HG02884 (cell line): ENCODE results near the gene USPL1.

ENCODE experiments used
- ATAC-seq: cut with Tn5 transposase; IDR thresholded peaks from one replicate; pipeline ENCODE4 v1.9.1; 2021; ENCODE audit warnings: mild to moderate bottlenecking, moderate library complexity; ENCODE audit not compliant: unreplicated experiment

USPL1 gene

DNA sequence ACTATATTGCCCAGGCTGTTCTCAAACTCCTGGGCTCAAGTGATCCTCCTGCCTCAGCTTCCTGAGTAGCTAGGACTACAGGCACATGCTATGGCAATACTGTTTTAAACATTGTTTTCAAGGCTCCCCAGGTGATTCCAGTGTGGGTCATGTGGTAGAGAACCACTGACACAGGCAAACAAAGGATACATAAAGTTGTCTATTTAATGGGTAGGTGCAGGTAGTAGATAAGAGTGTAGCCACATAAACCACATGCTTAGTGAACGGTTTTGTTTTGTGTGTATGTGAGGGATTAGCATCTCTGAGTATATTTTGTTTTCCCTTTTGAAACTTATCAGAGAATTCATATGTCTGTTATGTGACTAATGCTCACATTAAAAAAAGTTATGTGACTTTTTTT is 36.7 kb downstream of the USPL1 start:
- no peak for ATAC-seq

- ATAC-seq = no peak
Observed at GRCh38 chr13:30656178-30656577, 38.5 kb downstream of the USPL1 start.

GRCh38 chr13:30659980-30660379 is 42.3 kb downstream of the USPL1 start:
- no peak for ATAC-seq

DNA sequence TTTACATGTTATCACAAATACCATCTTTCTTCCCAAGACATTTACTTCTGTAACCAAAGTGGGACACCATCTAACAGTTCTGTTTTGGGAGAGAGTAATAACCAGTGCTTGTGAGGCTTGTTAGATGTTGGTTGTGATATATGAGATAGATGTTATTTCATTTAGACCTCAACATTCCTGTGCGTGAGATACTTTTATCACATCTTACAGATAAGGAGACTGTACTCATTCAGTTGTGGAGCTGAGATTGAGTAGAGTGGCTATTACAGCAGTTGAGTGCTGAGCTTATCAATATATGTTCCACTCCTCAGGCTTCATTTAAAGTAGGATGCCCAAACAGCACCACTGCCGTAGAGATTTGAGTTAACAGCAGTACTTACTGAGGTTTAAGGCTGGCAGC is 43.1 kb downstream of the USPL1 start:
- ATAC-seq = no peak

DNA sequence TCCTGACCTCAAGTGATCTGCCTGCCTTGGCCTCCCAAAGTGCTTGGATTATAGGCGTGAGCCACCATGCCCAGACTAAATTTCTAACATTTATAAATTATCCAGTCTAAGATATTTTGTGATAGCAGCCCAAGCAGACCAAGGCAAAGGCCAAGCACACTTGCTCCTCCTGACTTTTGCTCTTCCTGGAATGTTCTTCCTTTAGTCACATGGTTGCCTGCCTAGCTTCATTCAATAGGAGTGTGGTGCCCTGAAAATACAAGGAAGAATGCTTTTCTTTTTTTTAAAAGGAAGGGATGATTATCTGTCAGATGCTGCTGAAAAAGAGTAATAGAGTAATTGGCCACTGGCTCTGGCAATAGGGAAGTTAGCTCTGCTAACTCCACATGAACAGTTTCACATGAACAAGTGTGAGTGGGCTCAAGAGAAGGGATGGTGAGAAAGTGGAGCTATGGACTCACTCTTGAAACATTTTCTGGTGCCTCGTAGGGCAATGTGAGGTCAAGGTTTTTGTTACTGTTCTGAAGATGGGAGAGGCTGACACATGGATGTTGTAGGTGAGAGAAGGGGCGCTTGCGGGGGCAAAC is 47.1 kb downstream of the USPL1 start:
- ATAC-seq = no peak

- no peak for ATAC-seq
Observed at GRCh38 chr13:30665638-30666037, 47.9 kb downstream of the USPL1 start.

GRCh38 chr13:30666113-30666512 is 48.4 kb downstream of the USPL1 start:
- no peak for ATAC-seq

DNA sequence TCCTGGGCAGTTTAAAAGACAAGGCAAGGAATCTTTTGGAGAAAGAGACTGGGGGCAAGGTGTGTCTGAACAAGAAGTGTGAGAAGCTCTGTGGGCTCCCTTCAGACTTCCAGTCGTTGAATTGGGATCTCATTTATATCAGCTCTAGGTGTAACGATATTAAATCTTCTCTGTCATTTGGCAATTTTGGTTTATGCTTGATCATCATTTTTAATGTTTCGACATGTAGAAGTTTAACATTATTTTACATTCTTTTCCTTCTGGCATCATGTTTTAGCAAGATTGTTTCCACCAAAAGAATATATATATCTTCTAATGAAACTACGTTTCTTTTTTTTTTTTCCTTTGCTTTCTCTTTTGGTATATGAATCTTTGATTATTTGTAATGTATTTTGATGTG is 49.3 kb downstream of the USPL1 start:
- no peak for ATAC-seq

GRCh38 chr13:30668312-30668711 is 50.6 kb downstream of the USPL1 start:
- no peak for ATAC-seq

DNA sequence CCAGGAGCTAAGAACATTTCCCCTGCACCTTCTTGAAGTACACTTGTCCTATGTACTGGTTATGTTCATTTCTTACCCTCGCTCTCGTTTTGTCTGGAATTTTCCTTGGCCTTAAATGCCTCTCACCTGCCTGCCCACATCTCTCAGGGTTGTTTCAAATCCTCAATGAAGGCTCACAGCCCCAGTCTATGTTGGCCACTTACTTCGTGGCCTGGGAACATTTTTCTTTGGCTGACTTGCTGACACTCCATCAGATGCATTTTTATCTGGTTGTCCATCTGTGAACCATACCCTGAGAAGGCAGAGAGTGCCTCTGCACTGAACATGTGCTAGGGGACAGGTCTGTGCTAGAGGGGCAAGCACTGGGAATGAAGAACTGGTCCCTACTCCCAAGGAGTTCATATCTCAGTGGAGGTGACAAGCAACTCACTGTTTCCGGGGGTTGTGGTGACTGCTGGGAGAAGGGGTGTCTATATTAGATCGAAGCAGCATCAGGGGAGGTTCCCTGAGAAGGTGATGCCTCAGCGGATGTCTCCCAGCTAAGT is 53.6 kb downstream of the USPL1 start:
- ATAC-seq = no peak

- ATAC-seq = peak; percentile 88
Observed at GRCh38 chr13:30673669-30674521, 56.2 kb downstream of the USPL1 start.

- no peak for ATAC-seq
Observed at GRCh38 chr13:30675717-30676116, 58.0 kb downstream of the USPL1 start.

DNA sequence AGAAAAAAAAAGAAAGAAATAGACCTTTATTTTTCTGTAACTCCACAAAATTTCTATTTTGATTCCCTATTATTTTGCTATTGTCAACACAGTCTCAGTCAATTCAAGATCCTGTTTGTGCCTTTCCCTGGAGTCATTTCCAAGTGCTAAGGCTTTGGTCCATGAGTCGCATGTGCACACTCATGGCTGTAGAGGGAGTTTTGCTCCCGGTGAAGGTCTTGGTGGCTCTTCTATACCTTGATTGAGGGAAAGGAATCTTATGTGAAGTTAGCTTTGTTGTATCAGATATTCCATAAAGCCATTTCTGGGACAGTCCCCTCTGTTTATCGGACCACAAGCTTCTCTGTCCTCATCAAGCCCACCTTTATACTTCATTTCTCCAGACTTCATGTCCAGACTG is 59.0 kb downstream of the USPL1 start:
- no peak for ATAC-seq

GRCh38 chr13:30679483-30680330 is 62.0 kb downstream of the USPL1 start:
- peak; percentile 50 for ATAC-seq

- no peak for ATAC-seq
Observed at GRCh38 chr13:30681843-30682242, 64.1 kb downstream of the USPL1 start.

DNA sequence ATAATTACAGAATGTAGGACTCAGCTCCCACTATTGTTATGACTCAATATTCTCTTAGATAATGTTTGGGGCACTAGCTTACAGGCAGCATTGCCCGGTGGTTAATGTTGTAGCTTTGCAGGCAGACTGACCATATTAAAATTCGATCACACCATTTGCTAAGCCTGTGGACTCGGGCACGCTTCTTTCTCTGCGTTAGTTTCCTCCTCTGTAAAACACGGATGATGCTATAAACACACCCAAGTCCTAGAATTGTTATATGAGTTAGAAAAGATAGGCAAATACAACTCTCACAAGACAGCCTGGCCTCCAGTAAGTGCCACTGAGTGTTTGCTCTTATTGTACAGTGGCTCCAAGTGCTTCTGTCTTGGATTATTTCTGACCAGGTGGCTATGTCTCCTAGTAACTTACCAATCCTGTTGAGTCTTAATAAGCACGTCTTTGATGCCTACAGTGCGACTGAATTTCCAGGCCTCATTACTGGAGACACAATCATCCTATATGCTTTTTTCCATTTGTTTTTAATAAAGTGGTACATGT is 67.7 kb downstream of the USPL1 start:
- ATAC-seq = no peak

GRCh38 chr13:30685987-30686386 is 68.3 kb downstream of the USPL1 start:
- no peak for ATAC-seq

DNA sequence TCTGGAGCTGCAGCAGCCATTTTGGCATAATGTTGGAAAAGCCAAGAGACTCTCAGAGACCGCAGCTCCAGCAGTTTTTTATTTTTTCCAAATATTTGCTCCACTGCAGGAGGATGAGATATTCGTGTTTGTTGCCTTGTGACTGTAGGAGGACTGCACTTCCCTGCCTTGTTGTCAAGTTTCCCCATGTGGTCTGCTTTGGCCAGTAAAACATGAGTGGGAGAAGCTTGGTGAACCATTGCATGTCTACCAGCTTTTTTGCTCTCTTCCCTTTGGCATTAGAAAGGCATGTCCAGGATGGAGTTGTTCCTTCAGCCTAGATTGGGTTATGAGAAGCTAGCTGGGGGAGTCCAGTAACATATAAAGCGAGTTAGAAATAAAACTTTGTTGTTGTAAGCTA is 69.9 kb downstream of the USPL1 start:
- no peak for ATAC-seq

DNA sequence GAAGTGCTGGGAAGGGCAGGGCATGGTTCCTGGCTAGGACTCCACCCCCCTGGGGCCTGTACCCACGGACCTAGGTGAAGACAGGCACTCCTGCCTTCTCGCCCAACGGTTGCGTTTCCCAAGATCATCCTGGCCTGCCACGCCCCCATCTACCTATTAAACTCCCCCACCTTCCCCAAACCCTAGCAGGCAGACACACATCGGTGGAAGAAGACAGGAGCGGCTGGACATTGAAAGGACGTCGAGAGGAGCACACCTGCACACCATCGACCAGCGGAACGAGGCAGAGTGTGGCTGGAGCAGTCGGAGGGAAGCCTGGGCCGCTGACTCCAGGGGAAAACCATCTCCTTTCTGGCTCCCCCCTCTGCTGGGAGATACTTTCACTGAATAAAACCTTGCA is 72.0 kb downstream of the USPL1 start:
- ATAC-seq = no peak

GRCh38 chr13:30690282-30691188 is 72.8 kb downstream of the USPL1 start:
- ATAC-seq = peak; percentile 65
